Measurements from ENCODE around the gene CRABP2.

GRCh38 chr1:156727492-156727891 lies 22.1 kb upstream of the CRABP2 start:
- TF ChIP-seq CTCF (IDR thresholded peaks at IDR 0.05; ENCODE audit: low read depth, low read length) (no peak), POLR2A (IDR thresholded peaks at IDR 0.05; ENCODE audit: extremely low read depth, insufficient read length) (no peak), MYC (IDR thresholded peaks at IDR 0.05; ENCODE audit: low read depth, low read length) (no peak)
